ENCODE measurements around the gene FANCI.

GRCh38 chr15:89325039-89325803 lies 81.4 kb downstream of the FANCI start:
- TF ChIP-seq POLR2A (IDR thresholded peaks at IDR 0.05; ENCODE audit: low read depth, low read length) (no peak), POLR2AphosphoS5 (IDR thresholded peaks at IDR 0.05; ENCODE audit: low read depth, low read length) (no peak), TAF1 (IDR thresholded peaks at IDR 0.05; ENCODE audit: borderline replicate concordance, low read depth, low read length) (no peak)
